Stimulated activated CD8-positive, alpha-beta memory T cell treated with anti-CD3 and anti-CD28 coated beads, Interleukin-7, amount 100 ng/mL, for 48 hours (primary cell): Measurements from ENCODE around the gene ADAMTS17.
"Not testable (repeated sequence)": the region's sequence is repeated elsewhere in the genome, so short reads cannot be mapped to it uniquely, and the experiment has no call there.

Experiments used
- DNase-seq, 2 donors: peaks; one replicate each; pipeline ENCODE4 v3.0.0-alpha.2; 2020; ENCODE audit warnings: low read depth in 1 of 2; ENCODE audit errors: extremely low read depth in 1 of 2

The ADAMTS17 gene

DNA sequence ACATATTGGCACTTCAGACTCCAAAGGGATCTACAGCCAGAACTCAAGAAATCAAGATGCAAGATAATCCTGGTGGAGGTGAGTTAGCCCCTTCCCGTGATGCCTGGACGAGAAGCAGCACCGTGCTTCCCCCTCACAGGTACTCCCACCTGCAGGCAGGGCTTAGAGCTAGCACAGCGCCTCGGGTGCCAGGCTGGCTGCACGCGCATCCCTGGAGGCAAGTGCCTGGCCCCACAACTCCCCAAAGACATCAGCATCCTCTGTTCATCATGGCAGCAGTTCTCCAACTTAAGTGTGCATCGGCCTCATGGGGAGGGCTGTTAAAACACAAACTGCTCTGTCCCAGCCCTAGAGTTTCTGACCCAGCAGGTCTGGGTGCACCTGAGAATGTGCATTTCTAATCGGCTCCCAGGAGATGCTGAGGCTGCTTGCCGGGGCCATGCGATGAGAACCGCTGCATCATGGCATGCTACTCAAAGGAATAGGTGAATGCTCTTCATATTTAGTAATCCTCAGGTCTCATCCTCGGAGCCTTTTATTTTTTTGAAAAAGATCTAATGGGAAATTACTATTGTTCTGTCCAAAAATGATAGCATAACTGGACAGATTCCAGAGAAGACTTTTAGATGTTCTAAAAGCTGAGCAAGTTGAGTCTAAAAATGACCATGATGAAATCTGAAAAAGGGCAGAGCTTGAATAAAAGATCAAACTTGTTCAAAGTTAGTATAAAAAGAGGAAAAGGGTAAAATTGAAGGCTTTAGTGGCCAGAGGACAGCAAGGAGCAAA lies 244.2 kb downstream of the ADAMTS17 start:
- DNase-seq, result no peak

DNA sequence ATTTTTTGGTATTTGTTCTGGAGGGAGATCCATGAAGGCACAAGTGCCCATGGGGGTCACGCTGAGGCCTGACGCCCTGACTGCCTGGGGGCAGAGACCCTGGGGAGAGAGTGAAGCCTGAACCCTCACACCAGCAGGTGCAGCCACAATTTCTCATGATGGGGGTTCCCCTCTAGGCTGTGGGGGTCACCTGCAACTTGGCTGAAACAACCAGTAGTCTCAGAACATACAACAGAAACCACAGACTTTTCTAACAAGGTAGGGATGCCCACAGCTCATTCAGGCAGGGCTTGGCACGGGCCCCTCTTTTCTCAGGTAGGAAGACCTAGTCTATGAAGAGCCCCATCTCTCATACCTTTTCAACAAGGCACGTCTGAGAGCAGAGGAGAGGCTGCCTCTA lies 245.1 kb downstream of the ADAMTS17 start:
- DNase-seq, result no peak

DNA sequence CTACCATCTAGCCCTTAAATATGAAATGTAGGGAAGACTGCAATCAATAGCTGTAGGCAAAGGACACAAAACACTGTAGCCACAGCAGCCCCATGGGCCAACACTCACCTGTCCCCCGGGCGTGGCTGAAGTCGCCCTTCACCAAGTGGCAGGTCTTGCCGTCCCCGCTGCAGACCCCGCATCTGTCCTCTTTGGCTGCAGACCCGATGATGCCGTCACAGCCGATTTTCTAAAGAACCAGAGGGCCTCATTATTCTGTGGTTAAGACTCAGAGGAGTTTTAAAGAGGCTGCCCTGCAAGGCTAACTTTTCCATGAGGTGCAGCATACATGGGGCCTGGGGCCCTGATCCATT lies 245.6 kb downstream of the ADAMTS17 start:
- no peak for DNase-seq

DNA sequence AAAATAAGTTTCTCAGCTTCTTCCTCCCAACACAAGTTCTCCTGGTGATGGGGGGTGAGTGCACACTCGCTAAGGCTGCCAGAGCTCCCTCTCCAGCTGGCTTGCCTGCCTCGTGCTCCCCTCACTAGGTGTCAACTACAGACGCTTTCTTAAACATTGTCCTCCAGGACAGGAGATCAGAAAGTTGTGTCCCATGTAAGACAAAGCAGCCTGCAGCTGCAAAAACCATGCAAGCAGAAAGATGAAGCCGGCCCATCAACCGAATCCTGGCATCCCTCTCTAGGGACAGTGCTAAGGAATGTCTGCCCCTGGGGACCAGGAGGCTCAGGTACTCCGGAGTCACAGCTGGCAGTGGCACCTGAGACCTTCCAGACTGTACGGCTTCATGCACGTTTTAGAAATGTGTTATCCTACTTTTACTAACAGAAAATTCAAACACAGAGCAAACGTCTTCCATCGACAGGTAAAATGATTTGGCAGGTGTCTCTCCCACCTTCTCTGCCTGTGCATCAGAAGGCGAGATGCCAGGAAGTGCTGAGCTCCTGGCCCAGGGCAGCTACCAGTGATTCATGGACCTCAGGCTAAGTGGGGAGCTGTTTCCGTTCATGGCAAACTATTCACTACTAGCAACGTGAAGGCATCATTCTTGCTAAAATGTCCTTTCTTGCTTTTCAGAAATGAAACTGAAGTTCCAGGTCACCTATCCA lies 246.1 kb downstream of the ADAMTS17 start:
- DNase-seq, result no peak

DNA sequence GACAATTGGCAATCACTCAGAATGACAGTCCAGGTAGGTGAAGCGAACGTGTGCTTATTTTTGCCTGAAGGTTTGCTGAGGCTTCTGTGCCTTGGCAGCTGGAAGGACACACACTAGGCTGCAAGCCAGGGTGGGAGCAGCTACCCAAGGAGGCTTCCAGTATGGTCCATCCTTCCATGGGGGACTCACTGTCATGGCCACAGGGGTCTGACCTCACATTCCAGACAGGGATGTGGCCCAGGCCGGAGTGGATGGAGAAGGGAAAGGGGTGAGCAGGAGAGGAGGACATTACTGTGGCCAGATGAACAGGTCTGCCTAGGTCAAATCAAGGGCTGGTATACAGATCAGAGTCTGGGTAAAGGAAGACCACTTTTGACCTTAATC lies 247.7 kb downstream of the ADAMTS17 start:
- no peak for DNase-seq

DNA sequence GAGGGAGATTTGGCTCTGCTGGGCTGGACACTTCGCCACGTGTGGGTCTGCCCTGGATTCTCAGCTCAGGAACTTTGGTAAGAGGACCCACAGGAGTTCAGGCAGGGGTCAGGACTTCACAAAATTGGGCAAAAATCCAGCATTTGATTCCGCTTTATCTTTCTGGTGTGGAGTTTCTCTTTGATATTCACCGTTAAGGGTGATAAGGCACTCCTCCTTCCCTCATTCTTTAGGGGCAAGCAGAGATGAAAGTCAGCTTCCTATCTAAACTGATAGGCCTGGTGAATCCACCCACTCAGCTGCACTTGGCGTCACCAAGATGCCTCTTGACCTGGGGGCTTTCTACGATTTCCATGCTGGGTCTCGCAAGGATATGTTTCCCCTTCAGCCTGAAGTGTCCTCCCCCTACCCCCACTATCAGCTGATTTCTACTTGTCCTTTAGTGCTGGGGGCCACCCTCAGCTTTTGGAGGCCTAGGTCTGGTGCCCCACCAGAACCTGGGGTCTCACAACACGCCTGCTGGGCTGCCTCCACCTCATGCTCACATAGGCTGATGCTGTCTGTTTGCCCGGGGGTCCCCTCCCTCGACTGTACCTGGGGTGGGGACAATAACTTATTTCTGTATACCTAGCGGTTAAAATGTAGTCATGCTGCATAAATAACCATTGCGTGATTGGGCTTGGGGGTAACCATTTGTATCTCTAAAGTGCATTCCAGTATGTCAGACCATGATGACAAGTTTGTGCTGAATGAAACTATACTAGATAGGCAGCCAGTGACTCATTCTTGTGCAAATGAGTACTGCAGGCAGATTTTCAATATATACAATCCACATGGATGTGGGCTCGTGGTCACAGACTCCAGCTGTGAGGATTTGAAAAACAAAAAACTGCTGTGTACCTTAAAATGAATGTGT lies 248.3 kb downstream of the ADAMTS17 start:
- no peak for DNase-seq

DNA sequence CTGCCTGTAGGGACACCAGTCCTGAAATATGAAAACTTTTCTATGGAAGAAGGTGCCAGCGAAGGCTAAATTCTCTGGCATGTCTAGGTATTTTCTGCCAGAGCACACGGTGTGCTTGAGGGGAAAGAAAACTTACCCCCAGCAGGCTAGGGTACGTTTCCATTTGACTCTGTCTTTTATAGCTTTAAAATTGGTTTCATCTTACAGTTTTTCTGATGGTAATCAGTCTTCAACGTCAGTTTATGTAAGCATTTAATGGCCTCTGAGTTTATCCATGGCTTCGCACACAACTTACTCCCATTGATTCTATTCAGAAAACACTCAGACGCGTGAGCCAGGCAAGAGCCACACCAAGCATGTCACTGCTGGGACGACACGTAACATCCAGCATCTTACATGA lies 249.7 kb downstream of the ADAMTS17 start:
- no peak for DNase-seq

DNA sequence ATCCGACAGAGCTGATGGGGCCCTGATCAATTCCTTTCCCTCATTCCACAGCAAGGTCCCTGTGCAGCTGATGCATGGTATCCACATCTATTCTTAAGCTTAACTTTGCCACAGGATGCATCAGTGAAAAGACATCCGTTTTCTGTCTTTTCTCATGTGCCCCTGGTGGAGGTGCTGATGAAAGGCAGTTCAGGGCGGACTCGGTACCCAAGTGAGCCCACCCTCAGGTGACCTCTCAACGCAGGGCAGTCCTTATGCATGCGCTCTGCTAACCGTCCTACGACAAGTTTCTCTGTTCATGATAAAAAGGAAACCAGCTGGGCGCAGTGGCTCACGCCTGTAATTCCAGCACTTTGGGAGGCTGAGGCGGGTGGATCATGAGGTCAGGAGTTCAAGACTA lies 251.4 kb downstream of the ADAMTS17 start:
- no peak for DNase-seq

DNA sequence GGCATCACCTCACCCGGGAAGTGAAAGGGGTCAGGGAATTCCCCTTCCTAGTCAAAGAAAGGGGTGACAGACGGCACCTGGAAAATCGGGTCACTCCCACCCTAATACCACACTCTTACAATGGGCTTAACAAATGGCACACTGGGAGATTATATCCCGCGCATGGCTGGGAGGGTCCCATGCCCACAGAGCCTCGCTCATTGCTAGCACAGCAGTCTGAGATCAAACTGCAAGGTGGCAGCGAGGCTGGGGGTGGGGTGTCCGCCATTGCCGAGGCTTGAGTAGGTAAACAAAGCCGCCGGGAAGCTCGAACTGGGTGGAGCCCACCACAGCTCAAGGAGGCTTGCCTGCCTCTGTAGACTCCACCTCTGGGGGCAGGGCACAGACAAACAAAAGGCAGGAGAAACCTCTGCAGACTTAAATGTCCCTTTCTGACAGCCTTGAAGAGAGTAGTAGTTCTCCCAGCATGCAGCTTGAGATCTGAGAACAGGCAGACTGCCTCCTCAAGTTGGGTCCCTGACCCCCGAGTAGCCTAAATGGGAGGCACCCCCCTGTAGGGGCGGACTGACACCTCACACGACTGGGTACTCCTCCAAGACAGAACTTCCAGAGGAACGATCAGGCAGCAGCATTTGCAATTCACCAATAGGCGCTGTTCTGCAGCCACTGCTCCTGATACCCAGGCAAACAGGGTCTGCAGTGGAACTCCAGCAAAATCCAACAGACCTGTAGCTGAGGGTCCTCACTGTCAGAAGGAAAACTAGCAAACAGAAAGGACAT lies 257.5 kb downstream of the ADAMTS17 start:
- not testable (repeated sequence) for DNase-seq

DNA sequence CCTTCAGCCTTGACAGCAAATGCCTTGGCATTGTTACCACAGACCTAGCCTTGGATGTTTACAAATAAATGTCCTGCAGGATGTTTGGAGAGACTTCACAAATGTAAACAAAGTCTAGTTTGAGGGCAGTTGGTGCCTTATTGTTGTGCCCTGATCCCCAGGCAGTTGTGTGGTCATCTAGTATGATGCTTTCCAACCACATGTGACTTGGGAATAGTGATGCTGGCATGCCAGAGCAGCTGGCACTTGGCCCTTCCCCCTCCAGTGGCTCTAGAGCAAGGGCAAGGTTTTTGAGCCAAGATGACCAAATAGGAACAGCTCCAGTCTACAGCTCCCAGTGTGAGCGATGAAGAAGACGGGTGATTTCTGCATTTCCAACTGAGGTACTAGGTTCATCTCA lies 258.2 kb downstream of the ADAMTS17 start:
- no peak for DNase-seq

DNA sequence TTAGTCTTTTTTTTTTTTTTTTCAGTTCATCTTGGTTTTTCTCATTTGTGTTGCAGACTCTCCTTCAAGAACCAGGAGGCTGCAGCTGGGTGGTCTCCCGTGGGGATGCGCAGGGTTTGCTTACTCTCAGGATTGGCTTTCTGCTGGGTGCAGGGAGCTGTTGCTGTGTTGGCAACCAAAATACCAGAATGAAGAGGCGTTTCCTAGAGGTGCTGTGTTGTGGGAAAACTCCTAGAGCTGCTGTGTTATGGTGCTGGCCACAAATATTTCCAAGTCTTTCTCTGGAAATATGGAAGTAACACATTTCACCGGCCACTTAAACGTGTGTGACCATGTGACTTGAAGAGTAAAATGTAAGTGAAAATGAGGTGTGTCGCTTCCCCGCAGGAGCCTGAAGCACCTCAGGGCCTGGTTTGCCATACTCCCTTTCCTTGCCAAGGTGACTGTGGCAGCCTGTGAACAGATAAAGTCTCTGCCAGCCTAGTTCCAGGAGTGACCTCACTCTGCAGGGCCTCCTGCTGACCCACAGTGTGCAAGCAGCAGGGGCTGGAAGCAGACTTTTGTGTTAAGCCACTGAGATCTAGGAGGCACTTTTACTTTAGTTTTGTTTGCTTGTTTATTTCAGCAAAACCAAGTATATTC lies 258.9 kb downstream of the ADAMTS17 start:
- DNase-seq, result no peak

DNA sequence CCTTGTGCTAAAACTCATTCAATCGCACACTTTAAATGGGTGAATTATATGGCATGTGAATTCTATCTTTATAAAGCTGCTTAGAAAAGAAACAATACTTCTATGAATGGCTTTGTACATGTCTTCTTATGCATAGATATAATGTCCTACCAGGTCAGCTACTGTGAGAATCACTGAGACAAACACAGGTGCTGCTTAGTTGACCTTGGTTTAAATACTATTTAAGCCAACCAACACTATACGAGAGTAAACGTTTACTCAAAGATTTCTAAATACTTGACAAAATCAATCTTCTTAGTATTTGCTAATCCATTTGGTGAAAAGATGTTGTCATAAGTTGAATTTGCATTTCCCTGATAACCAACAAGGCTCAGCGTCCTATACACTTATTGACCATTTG lies 260.3 kb downstream of the ADAMTS17 start:
- no peak for DNase-seq

DNA sequence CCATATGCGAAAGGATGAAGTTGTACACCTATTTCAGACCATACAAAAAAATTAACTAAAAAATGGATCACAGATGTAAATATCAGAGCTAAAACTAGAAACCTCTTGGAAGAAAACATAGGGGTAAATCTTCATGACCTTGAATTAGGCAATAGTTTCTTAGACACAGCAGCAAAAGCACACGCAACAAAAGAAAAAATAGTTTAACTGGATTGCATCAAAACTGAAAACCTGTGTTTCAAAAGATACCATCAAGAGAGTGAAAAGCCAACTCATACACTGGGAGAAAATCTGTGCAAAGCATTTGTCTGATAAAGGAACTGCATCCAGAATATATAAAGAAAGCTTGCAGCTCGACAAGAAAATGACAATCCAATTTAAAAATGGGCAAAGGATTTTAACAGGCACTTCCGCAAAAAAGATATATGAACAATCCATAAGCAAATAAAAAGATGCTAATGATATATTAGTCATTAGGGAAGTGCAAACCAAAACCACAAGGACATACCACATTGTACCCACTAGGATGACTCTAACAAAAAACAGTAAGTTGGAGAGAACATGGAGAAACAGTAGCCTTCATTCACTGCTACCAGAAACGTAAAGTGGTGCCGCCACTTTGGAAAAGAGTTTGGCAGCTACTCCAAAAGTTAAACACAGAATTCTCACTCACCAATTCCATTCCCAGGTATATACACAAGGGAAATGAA lies 263.1 kb downstream of the ADAMTS17 start:
- no peak for DNase-seq

DNA sequence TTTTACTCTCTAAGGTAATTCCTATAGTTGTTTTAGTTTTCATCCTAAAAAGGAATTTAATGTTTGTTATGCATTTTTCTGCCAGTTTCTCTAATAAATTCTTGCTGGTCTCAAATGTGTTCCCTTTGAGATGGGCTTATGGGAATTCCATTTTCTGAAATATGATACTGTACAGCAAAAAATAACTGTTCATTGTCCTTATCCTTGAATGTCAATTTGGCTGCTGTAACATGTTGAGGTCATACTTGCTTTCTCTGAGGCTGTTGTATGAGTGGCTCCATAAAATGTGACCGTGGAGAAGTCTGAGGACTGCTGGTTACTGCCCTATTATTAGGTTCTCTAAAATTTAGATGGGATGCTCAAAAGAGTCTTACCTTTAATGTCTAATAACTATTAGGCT lies 266.5 kb downstream of the ADAMTS17 start:
- DNase-seq, result no peak

DNA sequence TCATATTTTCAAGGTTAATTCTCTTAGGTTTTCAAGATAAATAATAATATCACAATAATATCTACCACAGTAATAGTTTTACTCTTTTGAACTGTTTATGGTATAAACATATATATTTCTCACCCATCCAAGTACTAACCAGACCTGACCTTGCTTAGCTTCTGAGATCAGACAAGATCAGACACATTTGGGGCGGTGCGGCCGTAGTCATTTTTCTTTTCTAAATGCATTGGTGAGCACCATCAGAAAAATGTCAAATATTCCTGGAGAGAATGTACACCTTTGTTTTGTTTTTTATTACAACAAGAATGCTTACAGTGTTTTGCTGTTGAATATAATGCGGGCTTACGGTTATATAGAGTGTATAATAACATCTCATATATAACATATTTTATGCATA lies 267.8 kb downstream of the ADAMTS17 start:
- DNase-seq, result no peak

DNA sequence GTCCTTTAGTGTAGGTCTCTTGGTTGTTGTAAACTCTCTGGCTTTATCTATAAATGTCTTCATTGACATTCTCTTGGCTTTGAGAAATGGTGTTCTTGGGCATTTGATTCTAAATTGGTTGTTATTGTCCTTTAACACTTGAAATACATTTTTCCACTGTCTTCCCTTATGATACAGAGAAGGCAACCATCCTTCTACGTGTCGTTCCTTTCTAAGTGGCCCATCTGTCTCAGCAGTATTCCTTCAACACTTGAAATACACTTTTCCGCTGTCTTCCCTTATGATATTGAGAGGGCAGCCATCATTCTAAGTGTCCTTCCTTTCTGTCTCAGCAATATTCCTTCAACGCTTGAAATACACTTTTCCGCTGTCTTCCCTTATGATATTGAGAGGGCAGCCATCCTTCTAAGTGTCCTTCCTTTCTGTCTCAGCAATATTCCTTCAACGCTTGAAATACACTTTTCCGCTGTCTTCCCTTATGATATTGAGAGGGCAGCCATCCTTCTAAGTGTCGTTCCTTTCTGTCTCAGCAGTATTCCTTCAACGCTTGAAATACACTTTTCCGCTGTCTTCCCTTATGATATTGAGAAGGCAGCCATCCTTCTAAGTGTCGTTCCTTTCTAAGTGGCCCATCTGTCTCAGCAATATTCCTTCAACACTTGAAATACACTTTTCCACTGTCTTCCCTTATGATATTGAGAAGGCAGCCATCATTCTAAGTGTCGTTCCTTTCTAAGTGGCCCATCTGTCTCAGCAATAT lies 275.1 kb downstream of the ADAMTS17 start:
- DNase-seq, result not testable (repeated sequence)

DNA sequence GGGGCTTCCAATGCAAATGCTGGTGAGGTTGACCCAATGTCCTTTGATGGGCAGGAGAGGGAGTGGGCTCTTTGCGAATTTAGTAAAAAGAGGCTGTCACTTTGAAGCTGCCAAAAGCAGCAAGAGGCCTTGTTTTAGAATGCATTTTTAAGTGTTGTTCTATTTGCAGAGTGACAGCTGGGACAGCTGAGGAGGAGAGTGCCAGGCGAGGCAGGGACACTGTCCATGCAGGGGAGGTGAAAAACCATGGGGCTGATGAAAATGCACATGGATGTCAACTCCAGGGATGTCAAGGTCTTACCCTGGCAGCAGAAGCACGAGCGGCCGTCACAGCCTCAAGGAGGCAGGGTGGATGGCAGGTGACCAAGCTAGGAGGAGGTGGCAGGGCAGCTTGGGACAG lies 279.8 kb downstream of the ADAMTS17 start:
- no peak for DNase-seq

DNA sequence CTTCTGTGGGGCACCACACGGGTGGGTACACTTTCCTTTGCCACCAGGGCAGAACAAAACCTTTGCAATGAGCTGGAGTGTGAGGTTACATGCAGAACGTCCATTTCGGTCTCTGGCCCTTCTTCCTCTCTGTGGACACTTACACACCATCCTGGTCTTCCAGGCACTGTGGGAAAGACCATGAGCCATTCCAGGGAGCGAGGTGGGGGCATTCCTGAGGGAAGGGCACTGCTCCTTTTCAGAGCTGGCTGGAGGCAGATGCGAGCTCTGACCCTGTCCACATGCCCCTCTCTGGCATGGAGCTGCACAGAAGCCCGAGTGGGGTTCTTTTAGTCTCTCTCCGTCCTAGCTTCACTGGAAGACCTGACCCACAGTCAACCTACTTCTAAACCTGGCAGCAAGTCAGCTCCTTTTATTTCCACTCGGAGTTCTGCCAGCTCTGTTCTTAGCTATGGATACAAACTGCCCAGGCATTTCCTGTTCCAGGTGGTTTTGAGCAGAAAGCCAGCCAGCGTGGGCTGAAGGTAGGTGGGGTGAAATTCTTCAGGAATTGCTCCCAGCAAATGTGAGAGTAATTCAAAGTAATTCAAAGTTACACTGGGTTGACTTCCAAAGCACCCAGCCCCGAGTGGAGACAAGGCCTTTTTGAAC lies 281.4 kb downstream of the ADAMTS17 start:
- no peak for DNase-seq
